Occipital lobe (tissue), 2 donors: ENCODE data around the gene CNMD. TPM values are rescaled to one million over a fixed set of nuclear protein-coding genes. Genes with fewer than 3 reads are reported as not detected.
"Not testable (repeated sequence)": the region's sequence is repeated elsewhere in the genome, so short reads cannot be mapped to it uniquely, and the experiment has no call there.

ENCODE experiments used
- DNase-seq: peaks from one replicate; lab custom pipeline; 2025; lab: John Stamatoyannopoulos, UW
- total RNA-seq: library from RNA; depleted of rRNA; stranded (reverse); fragments of >200 nt; gene quantifications from one replicate; pipeline ENCODE4 v1.2.3, GENCODE V29; 2014

CNMD gene
- total RNA-seq, 1 donor from 2014 or later: 2.7 TPM

- DNase-seq: no peak
These were observed 5.3 kb upstream of the CNMD start for GRCh38 chr13:52744842-52745375.

GRCh38 chr13:52743988-52744387 is 4.4 kb upstream of the CNMD start:
- DNase-seq: no peak

- no peak for DNase-seq
These were observed 3.9 kb upstream of the CNMD start for GRCh38 chr13:52743569-52743968.

- peak; percentile 8 for DNase-seq
These were observed 727 bp downstream of the CNMD start for GRCh38 chr13:52738719-52739467.

- DNase-seq: no peak
These were observed 1.7 kb downstream of the CNMD start for GRCh38 chr13:52737965-52738364.

GRCh38 chr13:52737451-52737850 is 2.2 kb downstream of the CNMD start:
- no peak for DNase-seq

GRCh38 chr13:52736891-52737290 is 2.7 kb downstream of the CNMD start:
- no peak for DNase-seq

GRCh38 chr13:52734075-52734623 is 5.5 kb downstream of the CNMD start:
- DNase-seq: no peak

- no peak for DNase-seq
These were observed 13.4 kb downstream of the CNMD start for GRCh38 chr13:52726258-52726657.

- no peak for DNase-seq
These were observed 14.3 kb downstream of the CNMD start for GRCh38 chr13:52725302-52725701.

- DNase-seq: no peak
These were observed 16.4 kb downstream of the CNMD start for GRCh38 chr13:52723181-52723580.

- not testable (repeated sequence) for DNase-seq
These were observed 18.3 kb downstream of the CNMD start for GRCh38 chr13:52721356-52721755.

- DNase-seq: not testable (repeated sequence)
These were observed 18.7 kb downstream of the CNMD start for GRCh38 chr13:52720904-52721303.

- DNase-seq: no peak
These were observed 25.7 kb downstream of the CNMD start for GRCh38 chr13:52713894-52714293.

- DNase-seq: no peak
These were observed 27.2 kb downstream of the CNMD start for GRCh38 chr13:52712385-52712784.

GRCh38 chr13:52711286-52711685 is 28.3 kb downstream of the CNMD start:
- no peak for DNase-seq

- not testable (repeated sequence) for DNase-seq
These were observed 31.4 kb downstream of the CNMD start for GRCh38 chr13:52708266-52708665.

- DNase-seq: no peak
These were observed 32.2 kb downstream of the CNMD start for GRCh38 chr13:52707375-52707774.

GRCh38 chr13:52706081-52706480 is 33.5 kb downstream of the CNMD start:
- no peak for DNase-seq

GRCh38 chr13:52703482-52703881 is 36.1 kb downstream of the CNMD start:
- no peak for DNase-seq

GRCh38 chr13:52701728-52702465 is 37.7 kb downstream of the CNMD start:
- no peak for DNase-seq

- DNase-seq: no peak
These were observed 43.1 kb downstream of the CNMD start for GRCh38 chr13:52696566-52696965.
